ENCODE measurements around the gene ESYT3. TPM values are rescaled to one million over a fixed set of nuclear protein-coding genes. Genes with fewer than 3 reads are reported as not detected.

Gene ESYT3
- total and polyA plus RNA-seq, 9 of the 15 experiments (the other 6 are each of a cell fraction or from before 2014, with no cell fraction given) = not detected

- TF ChIP-seq BACH1 (tag; IDR thresholded peaks at IDR 0.05) (no peak), NR1H2 (CRISPR knock-in tag; IDR thresholded peaks at IDR 0.05) (no peak), HNRNPH1 (optimal IDR thresholded peaks at IDR 0.05; ENCODE audit: low read depth, low read length) (no peak), MLLT1 (IDR thresholded peaks at IDR 0.05) (no peak), ZNF3 (CRISPR knock-in tag; IDR thresholded peaks at IDR 0.05) (no peak), SMARCC2 (IDR thresholded peaks at IDR 0.05; ENCODE audit: low read depth) (no peak), CEBPG (CRISPR knock-in tag; IDR thresholded peaks at IDR 0.05) (no peak), CEBPG (tag; conservative IDR thresholded peaks at IDR 0.05 in 1 of 2, IDR thresholded peaks at IDR 0.05 in 1 of 2) (no peak), HMG20A (CRISPR knock-in tag; conservative IDR thresholded peaks at IDR 0.05) (no peak), DIDO1 (tag; IDR thresholded peaks at IDR 0.05; ENCODE audit: low read depth) (no peak), USF1 (CRISPR knock-in tag; IDR thresholded peaks at IDR 0.05) (no peak)
These were observed 8.7 kb downstream of the ESYT3 start (continued) for GRCh38 chr3:138443091-138443490.

Measured in K562 (cell line).